ENCODE data around the gene CPLX3.
A peak's percentile ranks its signal among the peaks of the same experiment; 100 is the strongest.

Gene CPLX3

DNA sequence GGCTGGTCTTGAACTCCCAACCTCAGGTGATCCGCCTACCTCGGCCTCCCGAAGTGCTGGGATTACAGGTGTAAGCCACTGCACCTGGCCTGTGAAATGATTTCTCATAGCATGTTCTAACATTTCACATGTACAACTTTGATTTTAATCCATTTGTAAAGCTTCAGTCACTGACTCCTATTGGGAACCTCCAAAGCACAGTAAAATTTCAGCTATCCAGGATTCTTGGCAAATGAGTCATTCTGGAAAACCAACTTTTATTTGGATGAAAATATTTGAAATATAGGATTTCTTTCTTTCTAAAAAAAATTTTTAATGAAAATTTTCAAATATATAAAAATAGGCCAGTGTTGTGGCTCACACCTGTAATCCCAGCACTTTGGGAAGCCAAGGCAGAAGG, 16.5 kb upstream of the CPLX3 start:
- no peak for DNase-seq (ENCODE audit: low read depth, low spot score)
- in situ Hi-C loops (cut with HindIII; ENCODE audit: low sequenced_read_pairs), result no loop called here
- H3K4me3 ChIP-seq (ENCODE audit: low read depth, low read length), result no peak overlapping the region
- TF ChIP-seq, protein P1, sequence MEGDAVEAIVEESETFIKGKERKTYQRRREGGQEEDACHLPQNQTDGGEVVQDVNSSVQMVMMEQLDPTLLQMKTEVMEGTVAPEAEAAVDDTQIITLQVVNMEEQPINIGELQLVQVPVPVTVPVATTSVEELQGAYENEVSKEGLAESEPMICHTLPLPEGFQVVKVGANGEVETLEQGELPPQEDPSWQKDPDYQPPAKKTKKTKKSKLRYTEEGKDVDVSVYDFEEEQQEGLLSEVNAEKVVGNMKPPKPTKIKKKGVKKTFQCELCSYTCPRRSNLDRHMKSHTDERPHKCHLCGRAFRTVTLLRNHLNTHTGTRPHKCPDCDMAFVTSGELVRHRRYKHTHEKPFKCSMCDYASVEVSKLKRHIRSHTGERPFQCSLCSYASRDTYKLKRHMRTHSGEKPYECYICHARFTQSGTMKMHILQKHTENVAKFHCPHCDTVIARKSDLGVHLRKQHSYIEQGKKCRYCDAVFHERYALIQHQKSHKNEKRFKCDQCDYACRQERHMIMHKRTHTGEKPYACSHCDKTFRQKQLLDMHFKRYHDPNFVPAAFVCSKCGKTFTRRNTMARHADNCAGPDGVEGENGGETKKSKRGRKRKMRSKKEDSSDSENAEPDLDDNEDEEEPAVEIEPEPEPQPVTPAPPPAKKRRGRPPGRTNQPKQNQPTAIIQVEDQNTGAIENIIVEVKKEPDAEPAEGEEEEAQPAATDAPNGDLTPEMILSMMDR (IDR thresholded peaks at IDR 0.05; ENCODE audit: low read depth, low read length), result no peak

DNA sequence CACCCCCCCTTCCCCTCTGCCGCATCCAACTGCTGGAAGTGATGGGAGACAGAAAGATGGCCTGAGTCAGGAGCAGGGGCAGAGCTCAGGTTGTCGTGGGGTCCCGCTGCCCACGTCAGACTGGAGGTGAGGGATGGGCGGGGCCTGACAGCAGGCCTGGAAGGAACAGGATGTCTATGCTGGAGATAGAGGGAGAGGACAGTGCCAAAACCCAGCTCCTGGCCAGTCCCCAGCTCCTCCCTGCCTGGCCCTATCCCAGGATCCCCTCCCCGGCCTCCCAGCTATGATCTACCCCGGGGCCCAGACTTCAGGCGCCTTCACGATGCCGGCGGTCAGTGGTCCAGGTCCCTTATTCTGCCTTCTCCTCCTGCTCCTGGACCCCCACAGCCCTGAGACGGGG, 13.9 kb upstream of the CPLX3 start, which contains the start of gene LMAN1L:
LMAN1L (plus strand) TSS at position 303 of the 400 bp plus-strand sequence; CDS start at position 323, 20 bp downstream.
- TF ChIP-seq, protein P1 (IDR thresholded peaks at IDR 0.05; ENCODE audit: low read depth, low read length), result no peak
- H3K4me3 ChIP-seq (ENCODE audit: low read depth, low read length), result no peak within 1 kb of the TSS
- in situ Hi-C loops (cut with HindIII; ENCODE audit: low sequenced_read_pairs), result no loop called here
- no peak for DNase-seq (ENCODE audit: low read depth, low spot score)

DNA sequence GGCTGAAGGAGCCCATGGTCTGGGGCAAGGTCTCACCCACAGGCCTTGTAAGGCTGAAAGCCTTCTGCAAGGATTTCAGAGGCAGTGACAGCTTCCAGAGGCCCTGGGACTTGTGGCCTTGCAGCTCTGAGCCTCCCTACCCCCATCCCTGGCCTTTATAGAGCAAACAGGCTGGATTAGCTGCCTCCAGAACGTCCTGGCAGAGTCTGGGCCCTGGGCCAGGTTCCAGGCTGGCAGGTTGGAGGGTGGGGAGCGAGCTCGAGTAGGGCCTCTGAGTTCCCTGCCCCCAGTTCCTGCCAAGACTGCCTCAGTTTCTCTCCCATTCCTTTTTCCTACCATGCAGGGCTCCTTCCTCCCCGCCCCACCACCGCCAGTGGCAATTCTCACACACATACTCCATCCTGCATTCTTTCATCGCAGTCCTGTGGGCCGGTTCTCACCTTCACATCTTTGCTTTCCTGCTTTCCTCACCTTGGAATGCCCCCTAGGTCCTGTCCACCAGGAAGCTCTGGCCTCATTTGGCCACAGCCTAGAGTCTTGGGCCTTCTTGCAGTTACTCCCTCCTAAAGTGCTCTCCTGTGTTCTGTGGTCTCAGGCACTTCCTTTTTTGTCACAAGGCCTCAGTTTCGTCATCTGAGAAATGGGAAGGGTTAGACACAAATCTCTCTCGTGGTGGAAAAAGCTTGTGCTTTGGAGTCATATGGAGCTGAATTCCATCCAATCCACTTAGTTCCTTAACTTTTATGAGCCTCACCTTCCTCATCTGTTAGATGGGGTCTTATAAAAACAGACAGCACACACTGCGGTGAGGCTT, 11.1 kb upstream of the CPLX3 start:
- DNase-seq (ENCODE audit: low read depth, low spot score), result no peak
- in situ Hi-C loops (cut with HindIII; ENCODE audit: low sequenced_read_pairs), result no loop called here
- H3K4me3 ChIP-seq (ENCODE audit: low read depth, low read length), result no peak overlapping the region
- TF ChIP-seq, protein P1 (IDR thresholded peaks at IDR 0.05; ENCODE audit: low read depth, low read length), result no peak

DNA sequence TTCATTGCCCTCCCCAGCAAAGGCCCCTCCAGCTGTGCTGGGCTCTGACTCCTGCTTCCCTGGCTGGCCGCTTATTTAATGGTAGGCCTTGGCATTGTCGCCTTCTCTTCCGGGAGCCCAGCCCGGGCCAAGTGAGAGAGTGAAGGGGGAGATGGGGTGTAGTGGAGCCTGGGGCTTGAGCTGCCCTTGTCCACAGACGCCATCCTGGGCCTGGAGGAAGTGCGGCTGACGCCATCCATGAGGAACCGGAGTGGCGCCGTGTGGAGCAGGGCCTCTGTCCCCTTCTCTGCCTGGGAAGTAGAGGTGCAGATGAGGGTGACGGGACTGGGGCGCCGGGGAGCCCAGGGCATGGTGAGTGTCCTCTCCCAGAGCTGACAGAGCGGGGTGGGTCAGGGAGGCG, 10.5 kb upstream of the CPLX3 start:
- in situ Hi-C loops (cut with HindIII; ENCODE audit: low sequenced_read_pairs), result no loop called here
- TF ChIP-seq, protein P1 (IDR thresholded peaks at IDR 0.05; ENCODE audit: low read depth, low read length), result no peak
- no peak for DNase-seq (ENCODE audit: low read depth, low spot score)
- no peak overlapping the region for H3K4me3 ChIP-seq (ENCODE audit: low read depth, low read length)

DNA sequence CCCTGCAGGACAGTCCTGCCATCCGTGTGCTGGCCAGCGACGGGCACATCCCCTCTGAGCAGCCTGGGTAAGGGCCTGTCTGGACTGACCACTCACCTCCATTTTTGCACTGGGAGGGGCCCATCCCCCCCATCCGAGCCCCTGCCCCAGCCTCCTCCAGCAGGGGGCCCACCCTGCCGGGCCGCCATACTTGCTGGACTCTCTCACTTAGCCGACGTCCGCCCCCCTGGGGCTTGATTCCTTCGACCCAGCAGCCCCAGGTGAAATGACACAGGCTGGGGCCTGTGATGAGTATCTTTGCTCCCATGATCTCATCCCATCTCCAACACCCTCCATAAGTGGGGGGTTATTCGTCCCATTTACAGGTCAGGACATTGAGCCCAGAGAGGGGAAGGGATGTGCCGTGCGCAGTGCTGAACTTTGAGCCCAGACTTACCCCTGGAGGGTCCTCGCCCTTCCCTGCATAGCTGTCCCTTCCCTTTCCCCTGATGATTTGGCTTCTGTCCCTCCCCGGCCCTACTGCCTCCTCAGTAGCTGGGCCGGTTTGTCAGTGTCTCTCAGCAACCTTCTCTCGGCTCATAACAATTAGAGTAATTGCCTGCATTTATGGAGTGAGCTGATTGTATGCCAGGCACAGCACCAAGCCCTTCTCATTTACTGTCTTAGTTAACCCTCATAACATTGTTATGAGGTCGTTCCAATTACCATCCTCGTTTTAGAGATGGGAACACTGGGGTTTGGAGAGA, 9.6 kb upstream of the CPLX3 start:
- TF ChIP-seq, protein P1 (IDR thresholded peaks at IDR 0.05; ENCODE audit: low read depth, low read length), result no peak
- no peak for DNase-seq (ENCODE audit: low read depth, low spot score)
- H3K4me3 ChIP-seq (ENCODE audit: low read depth, low read length), result no peak overlapping the region
- in situ Hi-C loops (cut with HindIII; ENCODE audit: low sequenced_read_pairs), result no loop called here

DNA sequence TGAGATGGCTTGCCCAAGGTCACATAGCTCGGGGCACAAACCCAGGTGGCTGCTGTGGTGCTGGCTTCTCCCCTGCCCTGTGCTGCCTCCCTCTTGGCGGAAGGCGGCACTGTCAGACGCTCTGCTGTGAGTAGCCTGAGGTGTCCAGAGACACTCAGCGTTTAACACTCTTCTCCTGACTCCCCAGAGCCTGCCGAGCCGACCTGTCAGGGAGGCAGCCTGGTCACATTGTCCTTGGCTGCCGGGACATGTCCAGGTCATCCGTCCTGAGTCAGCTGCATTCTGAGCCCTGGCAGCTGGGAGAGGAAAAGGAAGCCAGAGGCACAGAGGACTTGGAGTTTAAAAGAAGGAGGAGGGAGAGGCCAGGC, 9.1 kb upstream of the CPLX3 start:
- no peak for DNase-seq (ENCODE audit: low read depth, low spot score)
- in situ Hi-C loops (cut with HindIII; ENCODE audit: low sequenced_read_pairs), result no loop called here
- no peak overlapping the region for H3K4me3 ChIP-seq (ENCODE audit: low read depth, low read length)
- TF ChIP-seq, protein P1 (IDR thresholded peaks at IDR 0.05; ENCODE audit: low read depth, low read length), result peak; percentile 25
